ENCODE data around the gene ITGB2.
"Not testable (repeated sequence)": the region's sequence is repeated elsewhere in the genome, so short reads cannot be mapped to it uniquely, and the experiment has no call there.

ITGB2 gene

GRCh38 chr21:44926331-44927101, 5.8 kb upstream of the ITGB2 start:
- no peak for DNase-seq

GRCh38 chr21:44925378-44925755, 4.7 kb upstream of the ITGB2 start:
- no peak for DNase-seq

GRCh38 chr21:44924606-44925377, 4.1 kb upstream of the ITGB2 start:
- DNase-seq, result peak in 1 of 2 donors; percentile 89

GRCh38 chr21:44923480-44924084, 2.9 kb upstream of the ITGB2 start:
- DNase-seq, result peak in 1 of 2 donors; percentile 31

GRCh38 chr21:44921928-44922327, 1.2 kb upstream of the ITGB2 start:
- no peak for DNase-seq

GRCh38 chr21:44919913-44920693, 596 bp downstream of the ITGB2 start:
- DNase-seq, result no peak

GRCh38 chr21:44919111-44919912, 1.4 kb downstream of the ITGB2 start:
- no peak for DNase-seq

GRCh38 chr21:44918581-44919033, 2.1 kb downstream of the ITGB2 start:
- no peak for DNase-seq

- no peak for DNase-seq
Measured at GRCh38 chr21:44918107-44918470, 2.6 kb downstream of the ITGB2 start.

- DNase-seq, result no peak
Measured at GRCh38 chr21:44917446-44918106, 3.1 kb downstream of the ITGB2 start.

GRCh38 chr21:44916965-44917364, 3.7 kb downstream of the ITGB2 start:
- no peak for DNase-seq

GRCh38 chr21:44914176-44914874, 6.4 kb downstream of the ITGB2 start:
- peak in 1 of 2 donors; percentile 26 for DNase-seq

- no peak for DNase-seq
Measured at GRCh38 chr21:44913425-44914175, 7.1 kb downstream of the ITGB2 start.

GRCh38 chr21:44912506-44913412, 7.9 kb downstream of the ITGB2 start:
- DNase-seq, result not testable (repeated sequence)

- DNase-seq, result no peak
Measured at GRCh38 chr21:44912158-44912473, 8.6 kb downstream of the ITGB2 start.

GRCh38 chr21:44911384-44912157, 9.1 kb downstream of the ITGB2 start:
- peak; percentile 33 to 39 for DNase-seq

GRCh38 chr21:44911068-44911383, 9.7 kb downstream of the ITGB2 start:
- no peak for DNase-seq
